Breast epithelium (tissue), 3 donors: ENCODE measurements around the gene MYOM3.

ENCODE experiments used
- POLR2A ChIP-seq: fragments of 450-650 bp; IDR thresholded peaks from one replicate; pipeline ENCODE4 v1.6.1; 2016; ENCODE audit warnings: antibody characterized with exemption, mild to moderate bottlenecking, moderate library complexity
- POLR2AphosphoS5 ChIP-seq, 3 donors: sonication (generic); formaldehyde crosslinking; IDR thresholded peaks; one replicate each; pipeline ENCODE4 v1.6.1; 2017; ENCODE audit warnings: antibody characterized with exemption in 3 of 3
- TF ChIP-seq, protein P1 (sequence below), 3 donors: fragments of 450-650 bp; IDR thresholded peaks; one replicate each; pipeline ENCODE4 v1.5.1; 2016 to 2017; ENCODE audit warnings: antibody characterized with exemption in 3 of 3, mild to moderate bottlenecking in 3 of 3, moderate library complexity in 3 of 3

GRCh38 chr1:24119859-24120756, 8.2 kb upstream of the MYOM3 start:
- TF ChIP-seq, protein P1, sequence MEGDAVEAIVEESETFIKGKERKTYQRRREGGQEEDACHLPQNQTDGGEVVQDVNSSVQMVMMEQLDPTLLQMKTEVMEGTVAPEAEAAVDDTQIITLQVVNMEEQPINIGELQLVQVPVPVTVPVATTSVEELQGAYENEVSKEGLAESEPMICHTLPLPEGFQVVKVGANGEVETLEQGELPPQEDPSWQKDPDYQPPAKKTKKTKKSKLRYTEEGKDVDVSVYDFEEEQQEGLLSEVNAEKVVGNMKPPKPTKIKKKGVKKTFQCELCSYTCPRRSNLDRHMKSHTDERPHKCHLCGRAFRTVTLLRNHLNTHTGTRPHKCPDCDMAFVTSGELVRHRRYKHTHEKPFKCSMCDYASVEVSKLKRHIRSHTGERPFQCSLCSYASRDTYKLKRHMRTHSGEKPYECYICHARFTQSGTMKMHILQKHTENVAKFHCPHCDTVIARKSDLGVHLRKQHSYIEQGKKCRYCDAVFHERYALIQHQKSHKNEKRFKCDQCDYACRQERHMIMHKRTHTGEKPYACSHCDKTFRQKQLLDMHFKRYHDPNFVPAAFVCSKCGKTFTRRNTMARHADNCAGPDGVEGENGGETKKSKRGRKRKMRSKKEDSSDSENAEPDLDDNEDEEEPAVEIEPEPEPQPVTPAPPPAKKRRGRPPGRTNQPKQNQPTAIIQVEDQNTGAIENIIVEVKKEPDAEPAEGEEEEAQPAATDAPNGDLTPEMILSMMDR (IDR thresholded peaks at IDR 0.05), result no peak
- TF ChIP-seq POLR2AphosphoS5 (IDR thresholded peaks at IDR 0.05) (no peak), POLR2A (no peak)
